ENCODE measurements around the gene MYL3.
A peak's percentile ranks its signal among the peaks of the same experiment; 100 is the strongest.

Gene MYL3

DNA sequence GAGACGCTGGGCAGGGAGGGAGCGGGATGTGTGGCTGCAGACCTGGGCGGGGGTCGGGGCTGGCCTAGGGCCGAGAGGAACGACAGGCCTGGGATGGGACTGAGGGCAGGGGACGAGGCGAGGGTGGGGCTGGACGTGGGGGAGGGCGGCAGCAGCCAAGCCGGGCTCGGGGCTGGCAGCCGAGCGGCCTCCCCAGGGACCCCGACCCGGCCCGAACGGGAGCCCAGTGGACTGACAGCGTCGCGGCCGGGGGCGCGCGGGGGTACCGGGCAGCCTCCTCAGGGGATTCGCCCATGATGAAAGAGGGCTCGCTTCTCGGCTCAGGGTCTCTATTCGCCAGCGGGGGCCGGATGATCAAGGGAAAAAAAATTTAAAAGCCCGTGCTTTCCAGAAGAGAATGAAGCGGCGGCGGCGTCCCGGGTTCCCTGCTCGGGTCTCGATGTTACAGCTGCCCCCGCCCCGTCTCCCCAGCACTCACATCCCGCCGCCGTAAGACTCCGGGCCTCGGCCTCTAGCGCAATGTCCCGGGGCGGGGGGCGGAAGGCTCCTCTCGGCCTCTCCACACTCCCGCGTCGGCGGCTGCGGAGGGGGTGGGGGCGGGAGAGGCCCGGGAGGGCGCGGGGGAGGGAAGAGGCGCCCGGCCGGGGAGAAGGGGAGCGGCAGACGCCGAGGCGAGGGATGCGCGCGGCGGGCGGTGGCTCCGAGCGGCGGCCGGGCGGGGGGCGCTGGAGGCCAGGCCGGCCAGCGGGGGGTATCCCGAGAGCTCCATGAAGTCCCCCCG is 18.5 kb upstream of the MYL3 start:
- Histone ChIP-seq H3K27ac (ENCODE audit: low read depth, low read length) (no peak overlapping the region), H3K9me3 (ENCODE audit: insufficient read depth, low read depth, low read length) (no peaks in the 10 kb centered on the region), H3K4me3 (ENCODE audit: low read length) (peak overlapping the region; percentile 70), H3K36me3 (ENCODE audit: insufficient read depth, low read length) (no peaks in the 10 kb centered on the region), H3K9ac (ENCODE audit: low read depth, low read length) (no peak overlapping the region), H3K27me3 (ENCODE audit: insufficient read depth, low read length) (peaks cover 94% of the 10 kb centered on the region), H3K4me1 (ENCODE audit: insufficient read depth, low read length) (peaks cover 22% of the 10 kb centered on the region)
- WGBS, result under 1% methylated on average over 81 of the region's 83 CpGs

- H3K4me3 ChIP-seq (ENCODE audit: low read length), result peak overlapping the region; percentile 49
- H3K36me3 ChIP-seq (ENCODE audit: insufficient read depth, low read length), result no peaks in the 10 kb centered on the region
- H3K9me3 ChIP-seq (ENCODE audit: insufficient read depth, low read depth, low read length), result no peaks in the 10 kb centered on the region
- WGBS, result 13% methylated on average over 28 of the region's 29 CpGs
- H3K27me3 ChIP-seq (ENCODE audit: insufficient read depth, low read length), result peaks cover 94% of the 10 kb centered on the region
- H3K27ac ChIP-seq (ENCODE audit: low read depth, low read length), result no peak overlapping the region
- no peak overlapping the region for H3K9ac ChIP-seq (ENCODE audit: low read depth, low read length)
- H3K4me1 ChIP-seq (ENCODE audit: insufficient read depth, low read length), result peaks cover 22% of the 10 kb centered on the region
Observed at GRCh38 chr3:46880884-46881595, 17.8 kb upstream of the MYL3 start.

DNA sequence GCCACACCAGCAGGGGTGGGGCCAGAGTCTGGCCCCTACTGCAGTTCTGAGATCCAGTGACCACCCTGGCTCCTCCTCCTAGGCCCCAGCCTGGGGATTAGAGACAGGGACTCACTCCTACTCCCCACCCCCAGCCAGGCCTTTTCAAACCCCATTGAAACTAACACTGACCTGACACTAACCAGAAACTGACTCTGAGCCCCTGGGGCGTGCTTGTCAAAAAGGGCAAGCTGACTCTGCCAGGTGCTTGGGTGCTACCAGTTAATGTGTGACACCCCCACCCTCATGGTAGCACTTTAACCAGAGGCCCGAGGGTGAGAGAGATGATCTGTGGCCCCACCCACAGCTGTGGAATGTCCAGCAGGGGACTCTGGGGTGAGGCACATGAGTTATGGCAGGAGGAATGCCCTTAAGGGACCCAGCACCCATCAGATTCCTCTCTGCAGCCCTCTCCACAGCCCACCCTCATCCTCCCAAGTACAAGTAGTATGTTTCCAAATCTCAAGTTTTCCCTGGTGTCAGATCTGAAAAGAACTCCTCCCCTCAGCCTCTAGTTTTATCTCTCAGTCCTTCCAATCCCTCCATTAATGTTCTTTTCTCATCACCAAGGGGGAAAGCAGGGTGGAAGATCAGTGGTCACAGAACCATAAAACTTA is 15.7 kb upstream of the MYL3 start:
- Histone ChIP-seq H3K4me3 (ENCODE audit: low read length) (no peak overlapping the region), H3K36me3 (ENCODE audit: insufficient read depth, low read length) (no peaks in the 10 kb centered on the region), H3K9me3 (ENCODE audit: insufficient read depth, low read depth, low read length) (no peaks in the 10 kb centered on the region), H3K27me3 (ENCODE audit: insufficient read depth, low read length) (peaks cover 91% of the 10 kb centered on the region), H3K27ac (ENCODE audit: low read depth, low read length) (no peak overlapping the region), H3K4me1 (ENCODE audit: insufficient read depth, low read length) (peaks cover 14% of the 10 kb centered on the region), H3K9ac (ENCODE audit: low read depth, low read length) (no peak overlapping the region)
- WGBS, result 58% methylated on average over 2 of the region's 2 CpGs

DNA sequence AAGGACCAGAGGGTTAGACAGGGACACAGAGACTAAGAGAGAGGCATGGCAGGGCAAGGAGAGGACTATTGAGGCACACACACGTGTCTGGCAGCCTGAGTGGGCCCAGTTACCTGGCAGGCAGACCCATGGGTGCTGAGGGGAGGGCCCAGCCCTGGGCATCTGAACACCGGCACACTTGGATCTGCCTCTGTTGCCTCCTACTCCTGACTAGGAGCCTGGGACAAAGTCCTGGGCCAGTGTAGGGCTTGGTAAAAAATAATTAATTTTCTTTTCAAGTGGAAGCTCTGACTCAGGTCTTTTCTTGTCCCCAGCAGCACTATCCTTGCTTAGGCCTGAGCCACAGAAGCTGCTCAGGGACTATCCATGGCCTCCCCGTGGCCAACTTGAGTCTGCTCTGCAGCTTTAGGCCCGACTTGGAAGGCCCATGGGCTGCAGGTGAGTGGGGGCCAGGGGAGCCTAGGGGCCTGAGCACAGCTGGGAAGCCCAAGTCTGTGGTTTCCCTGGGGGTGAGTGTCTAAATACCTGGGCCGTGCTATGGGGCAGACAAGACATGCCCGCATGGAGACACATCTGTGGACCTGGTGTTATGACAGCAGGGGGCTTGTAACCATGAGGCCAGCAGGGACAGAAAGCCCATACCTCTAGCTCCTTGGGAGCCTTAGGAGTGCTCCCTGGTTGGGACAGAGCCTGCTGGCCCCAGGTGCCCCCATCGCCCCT is 14.3 kb upstream of the MYL3 start, which contains the start of gene PTH1R:
Gene PTH1R, plus strand, starts transcription at position 316 of the 720 bp plus-strand sequence. CDS start 5,839 bp downstream, outside the sequence.
- H3K4me3 ChIP-seq (ENCODE audit: low read length), result no peak within 1 kb of the TSS
- peaks cover 9% of the 10 kb centered on the region for H3K4me1 ChIP-seq (ENCODE audit: insufficient read depth, low read length)
- H3K36me3 ChIP-seq (ENCODE audit: insufficient read depth, low read length), result no peaks in the 10 kb centered on the region
- H3K27ac ChIP-seq (ENCODE audit: low read depth, low read length), result no peak within 1 kb of the TSS
- no peaks in the 10 kb centered on the region for H3K9me3 ChIP-seq (ENCODE audit: insufficient read depth, low read depth, low read length)
- 82% methylated on average over 7 of the region's 7 CpGs for WGBS
- H3K9ac ChIP-seq (ENCODE audit: low read depth, low read length), result no peak within 1 kb of the TSS
- H3K27me3 ChIP-seq (ENCODE audit: insufficient read depth, low read length), result peaks cover 95% of the 10 kb centered on the region

DNA sequence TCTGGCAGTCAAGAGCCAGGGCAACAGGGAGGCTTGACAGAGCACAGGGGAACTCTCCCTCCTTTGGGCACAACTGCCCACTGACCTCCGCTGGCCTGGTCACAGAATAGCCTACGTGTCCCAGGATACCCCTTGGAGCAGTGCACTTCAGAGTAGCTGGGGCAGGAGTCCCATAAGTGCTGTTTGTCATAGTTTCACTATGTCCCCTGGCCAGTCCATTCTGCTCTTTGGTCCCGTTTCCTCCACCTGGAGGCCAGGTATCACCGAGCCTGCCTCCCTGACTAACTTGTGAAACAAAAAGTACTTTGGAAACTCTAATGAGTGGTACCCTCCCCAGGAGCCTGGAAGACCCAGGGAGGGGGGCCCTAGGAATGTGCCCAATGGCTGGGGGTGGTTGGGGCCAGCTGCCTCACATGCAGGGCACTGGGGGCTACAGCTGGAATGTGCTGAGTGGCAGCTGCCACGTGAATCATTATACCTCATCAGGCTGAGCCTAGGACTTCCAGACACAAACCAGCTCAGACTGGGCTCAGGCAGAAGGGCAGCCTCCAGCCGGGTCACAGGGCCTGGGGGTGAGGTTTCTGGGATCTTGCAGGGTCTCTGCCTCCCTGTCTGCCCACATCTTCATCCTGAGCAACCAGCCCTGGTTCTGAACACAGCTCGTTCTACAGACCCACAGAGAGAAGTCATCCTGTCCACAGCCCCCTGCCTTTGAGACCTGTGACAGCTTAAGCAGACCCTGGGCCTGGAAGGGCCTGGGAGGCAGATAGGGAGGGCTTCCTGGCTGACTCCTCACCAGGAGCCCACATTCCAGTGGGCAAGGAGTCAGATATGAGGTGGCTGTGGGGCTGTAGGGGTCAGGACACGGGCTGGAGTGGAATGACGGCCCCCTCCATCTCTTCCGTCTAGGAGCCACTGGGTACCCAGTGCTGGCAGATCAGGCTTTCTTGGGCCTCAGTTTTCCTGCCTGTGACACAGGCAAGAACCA is 13.4 kb upstream of the MYL3 start:
- H3K4me3 ChIP-seq (ENCODE audit: low read length), result no peak overlapping the region
- no peak overlapping the region for H3K9ac ChIP-seq (ENCODE audit: low read depth, low read length)
- peaks cover 91% of the 10 kb centered on the region for H3K27me3 ChIP-seq (ENCODE audit: insufficient read depth, low read length)
- 86% methylated on average over 10 of the region's 10 CpGs for WGBS
- H3K27ac ChIP-seq (ENCODE audit: low read depth, low read length), result no peak overlapping the region
- H3K9me3 ChIP-seq (ENCODE audit: insufficient read depth, low read depth, low read length), result no peaks in the 10 kb centered on the region
- peaks cover 9% of the 10 kb centered on the region for H3K4me1 ChIP-seq (ENCODE audit: insufficient read depth, low read length)
- no peaks in the 10 kb centered on the region for H3K36me3 ChIP-seq (ENCODE audit: insufficient read depth, low read length)

DNA sequence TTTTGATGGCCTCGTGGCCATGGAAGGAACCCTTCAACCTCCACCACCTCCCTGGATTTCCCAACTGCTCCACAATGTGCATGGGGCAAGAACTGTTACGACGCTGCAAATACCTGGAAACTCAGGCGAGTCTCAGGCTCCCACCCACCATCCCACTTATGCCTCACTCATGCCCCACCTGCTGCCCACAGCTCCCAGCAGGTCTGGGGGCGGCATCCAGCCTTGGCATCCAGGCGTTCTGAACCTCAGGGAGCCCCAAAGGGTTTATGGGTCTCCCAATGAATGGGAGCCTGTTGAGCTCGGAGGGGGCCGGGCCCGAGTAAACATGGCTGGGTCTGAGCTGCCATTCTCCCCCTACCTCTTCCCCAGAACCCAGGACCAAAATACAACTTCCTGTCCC is 12.3 kb upstream of the MYL3 start:
- no peak overlapping the region for H3K27ac ChIP-seq (ENCODE audit: low read depth, low read length)
- no peaks in the 10 kb centered on the region for H3K9me3 ChIP-seq (ENCODE audit: insufficient read depth, low read depth, low read length)
- peaks cover 85% of the 10 kb centered on the region for H3K27me3 ChIP-seq (ENCODE audit: insufficient read depth, low read length)
- H3K4me1 ChIP-seq (ENCODE audit: insufficient read depth, low read length), result peaks cover 9% of the 10 kb centered on the region
- H3K9ac ChIP-seq (ENCODE audit: low read depth, low read length), result no peak overlapping the region
- H3K4me3 ChIP-seq (ENCODE audit: low read length), result no peak overlapping the region
- no peaks in the 10 kb centered on the region for H3K36me3 ChIP-seq (ENCODE audit: insufficient read depth, low read length)
- 94% methylated on average over 9 of the region's 9 CpGs for WGBS

GRCh38 chr3:46874430-46874829 is 11.2 kb upstream of the MYL3 start:
- H3K27me3 ChIP-seq (ENCODE audit: insufficient read depth, low read length), result peaks cover 74% of the 10 kb centered on the region
- H3K9me3 ChIP-seq (ENCODE audit: insufficient read depth, low read depth, low read length), result no peaks in the 10 kb centered on the region
- H3K36me3 ChIP-seq (ENCODE audit: insufficient read depth, low read length), result no peaks in the 10 kb centered on the region
- 66% methylated on average over 15 of the region's 18 CpGs for WGBS
- no peak overlapping the region for H3K4me3 ChIP-seq (ENCODE audit: low read length)
- peaks cover 9% of the 10 kb centered on the region for H3K4me1 ChIP-seq (ENCODE audit: insufficient read depth, low read length)
- no peak overlapping the region for H3K27ac ChIP-seq (ENCODE audit: low read depth, low read length)
- H3K9ac ChIP-seq (ENCODE audit: low read depth, low read length), result no peak overlapping the region

DNA sequence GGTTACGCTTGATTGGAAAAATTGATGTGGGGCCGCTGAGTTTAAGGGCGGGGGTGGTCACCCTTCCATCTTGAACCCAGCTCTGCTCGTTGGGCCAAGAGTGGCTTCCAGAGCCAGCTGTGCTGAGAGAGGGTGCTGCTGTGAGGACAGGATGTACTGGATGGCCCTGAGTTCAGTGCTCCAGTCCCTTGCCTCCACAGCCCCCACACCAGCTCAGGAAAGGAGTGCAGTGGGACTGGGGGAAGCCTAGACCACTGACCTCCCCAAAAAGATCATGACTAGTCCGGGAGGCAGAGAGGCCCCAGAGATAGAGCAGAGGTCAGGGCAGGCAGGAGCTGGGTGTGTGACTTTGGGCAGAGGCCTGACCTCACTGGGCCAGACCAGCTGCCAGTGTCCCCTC is 10.3 kb upstream of the MYL3 start:
- no peaks in the 10 kb centered on the region for H3K9me3 ChIP-seq (ENCODE audit: insufficient read depth, low read depth, low read length)
- no peaks in the 10 kb centered on the region for H3K36me3 ChIP-seq (ENCODE audit: insufficient read depth, low read length)
- 92% methylated on average over 5 of the region's 5 CpGs for WGBS
- H3K27me3 ChIP-seq (ENCODE audit: insufficient read depth, low read length), result peaks cover 65% of the 10 kb centered on the region
- no peak overlapping the region for H3K27ac ChIP-seq (ENCODE audit: low read depth, low read length)
- H3K4me3 ChIP-seq (ENCODE audit: low read length), result no peak overlapping the region
- no peak overlapping the region for H3K9ac ChIP-seq (ENCODE audit: low read depth, low read length)
- peaks cover 4% of the 10 kb centered on the region; the same call in 1 of the 2 replicates for H3K4me1 ChIP-seq (ENCODE audit: insufficient read depth, low read length)

DNA sequence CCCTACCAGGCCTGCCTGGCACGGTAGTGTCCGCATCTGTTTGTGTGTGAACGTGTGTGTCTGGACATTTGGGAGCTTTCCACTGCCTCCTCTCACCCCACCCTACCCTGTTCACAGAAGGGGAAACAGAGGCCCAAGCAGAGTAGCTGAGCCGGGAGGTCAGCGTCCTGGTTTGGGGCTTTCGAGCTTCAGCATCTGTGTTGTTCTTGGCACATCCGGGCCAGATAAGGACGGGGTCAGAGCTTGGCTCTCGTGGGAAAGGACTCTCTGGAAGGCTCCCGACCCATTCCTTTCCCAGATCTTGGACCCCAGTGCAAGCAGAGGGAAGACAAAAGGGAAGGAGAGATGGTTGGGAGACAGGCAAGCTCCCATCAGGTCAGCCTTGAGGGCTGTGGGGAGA is 8.0 kb upstream of the MYL3 start:
- Histone ChIP-seq H3K27ac (ENCODE audit: low read depth, low read length) (no peak overlapping the region), H3K4me1 (ENCODE audit: insufficient read depth, low read length) (no peaks in the 10 kb centered on the region), H3K9ac (ENCODE audit: low read depth, low read length) (no peak overlapping the region), H3K27me3 (ENCODE audit: insufficient read depth, low read length) (peaks cover 43% of the 10 kb centered on the region), H3K36me3 (ENCODE audit: insufficient read depth, low read length) (no peaks in the 10 kb centered on the region), H3K9me3 (ENCODE audit: insufficient read depth, low read depth, low read length) (no peaks in the 10 kb centered on the region), H3K4me3 (ENCODE audit: low read length) (no peak overlapping the region)
- WGBS, result 91% methylated on average over 10 of the region's 10 CpGs

DNA sequence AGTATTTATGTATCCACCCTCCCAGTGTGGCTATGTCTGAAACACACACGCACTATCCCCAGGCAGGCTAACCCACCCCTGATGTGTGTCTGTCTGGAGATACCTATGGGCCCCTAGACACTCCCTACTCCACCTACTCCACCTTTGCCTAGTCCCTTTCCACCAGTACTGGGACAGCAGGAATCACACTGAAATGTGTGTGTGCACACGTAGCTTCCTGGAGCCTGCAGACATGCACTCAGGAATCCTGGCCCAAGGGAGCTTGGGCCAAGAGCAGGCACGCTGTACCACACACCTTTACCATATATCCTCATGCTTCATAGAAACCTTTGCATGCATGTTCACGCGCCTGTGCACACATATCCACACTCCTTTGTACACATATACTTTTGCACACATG is 7.4 kb upstream of the MYL3 start:
- no peaks in the 10 kb centered on the region for H3K9me3 ChIP-seq (ENCODE audit: insufficient read depth, low read depth, low read length)
- H3K9ac ChIP-seq (ENCODE audit: low read depth, low read length), result no peak overlapping the region
- no peak overlapping the region for H3K27ac ChIP-seq (ENCODE audit: low read depth, low read length)
- no peak overlapping the region for H3K4me3 ChIP-seq (ENCODE audit: low read length)
- H3K27me3 ChIP-seq (ENCODE audit: insufficient read depth, low read length), result peaks cover 38% of the 10 kb centered on the region
- H3K4me1 ChIP-seq (ENCODE audit: insufficient read depth, low read length), result no peaks in the 10 kb centered on the region
- H3K36me3 ChIP-seq (ENCODE audit: insufficient read depth, low read length), result no peaks in the 10 kb centered on the region
- 91% methylated on average over 5 of the region's 5 CpGs for WGBS

Data from HUES64 (cell line).